Lower leg skin (tissue), 3 donors: ENCODE measurements around the gene ERG.

Source experiments
- CTCF ChIP-seq, 3 donors: fragments of 450-650 bp; IDR thresholded peaks; one replicate each; pipeline ENCODE4 v1.5.1; 2016; ENCODE audit warnings: antibody characterized with exemption in 3 of 3, mild to moderate bottlenecking in 3 of 3, moderate library complexity in 2 of 3
- POLR2A ChIP-seq, 2 donors: fragments of 450-650 bp; IDR thresholded peaks; one replicate each; pipeline ENCODE4 v1.6.1; 2016 to 2017; ENCODE audit warnings: antibody characterized with exemption in 2 of 2, mild to moderate bottlenecking in 1 of 2, moderate library complexity in 1 of 2

DNA sequence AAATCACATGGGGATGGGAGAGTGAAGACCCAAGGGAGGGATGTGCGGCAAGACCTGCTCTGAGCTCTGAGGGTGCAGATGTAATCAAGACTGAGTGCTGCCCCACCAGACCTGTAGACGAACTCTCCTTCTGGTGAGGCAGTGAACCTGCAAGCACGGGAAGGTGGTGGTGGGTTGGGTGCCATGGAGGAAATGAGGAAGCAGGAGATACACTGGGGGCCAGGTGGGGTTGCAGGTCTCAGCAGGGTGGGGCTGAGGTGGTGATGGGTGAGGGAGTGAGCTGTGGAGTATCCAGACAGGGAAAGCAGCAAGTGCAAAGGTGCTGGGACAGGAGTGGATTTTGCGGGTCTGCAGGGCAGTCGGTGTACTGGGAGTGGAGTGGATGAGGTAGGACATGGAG is 139.2 kb downstream of the ERG start:
- TF ChIP-seq POLR2A (IDR thresholded peaks at IDR 0.05) (no peak), CTCF (IDR thresholded peaks at IDR 0.05) (no peak)
